ENCODE data around the gene TMEM134. TPM values are rescaled to one million over a fixed set of nuclear protein-coding genes. Genes with fewer than 3 reads are reported as not detected.

Gene TMEM134
- total and polyA plus RNA-seq, 7 donors = 54.6 to 137 (median 96.1) TPM

DNA sequence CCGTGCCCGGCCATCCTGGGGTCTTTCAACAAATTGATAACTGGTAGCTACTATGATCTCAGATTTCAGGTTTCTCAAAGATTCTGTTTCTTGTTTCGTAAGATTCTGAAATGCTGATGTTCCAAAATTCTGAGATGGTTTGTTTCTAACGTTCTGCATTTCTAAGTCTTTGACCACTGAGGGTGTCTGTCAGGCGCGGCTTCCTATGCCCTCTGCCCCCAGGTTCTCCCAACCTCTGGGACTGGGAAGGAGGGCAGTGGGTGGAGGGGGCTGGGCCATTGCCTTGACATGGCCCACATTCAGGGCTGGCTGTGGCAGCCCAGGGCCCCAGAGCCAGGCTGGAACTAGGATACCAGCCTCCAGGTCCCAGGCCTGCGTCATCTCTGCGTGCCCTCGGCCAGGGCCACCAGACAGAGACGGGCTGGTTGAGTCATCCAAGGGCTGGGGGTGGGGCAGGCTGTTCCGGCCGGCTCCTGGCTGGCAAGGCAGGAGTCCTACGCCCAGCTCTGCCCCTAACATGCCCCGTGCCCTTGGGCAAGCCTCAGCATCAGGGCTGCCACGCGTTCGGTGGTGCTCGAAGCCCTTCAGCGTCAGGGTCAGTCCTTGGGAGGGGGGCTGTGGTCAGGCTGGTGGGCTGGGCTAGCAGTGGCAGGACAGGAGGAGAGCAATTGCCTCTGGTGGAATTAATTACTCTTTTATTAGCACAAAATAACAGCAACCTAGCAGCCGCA lies 5.2 kb downstream of the TMEM134 start:
- 76 to 86% methylated on average over 20 of the region's 20 CpGs for WGBS, 2 donors
- TF ChIP-seq POLR2AphosphoS5 (IDR thresholded peaks at IDR 0.05) = peak in 3 of 4 donors; percentile 23 to 39 (median 25)
- TF ChIP-seq, protein P1, sequence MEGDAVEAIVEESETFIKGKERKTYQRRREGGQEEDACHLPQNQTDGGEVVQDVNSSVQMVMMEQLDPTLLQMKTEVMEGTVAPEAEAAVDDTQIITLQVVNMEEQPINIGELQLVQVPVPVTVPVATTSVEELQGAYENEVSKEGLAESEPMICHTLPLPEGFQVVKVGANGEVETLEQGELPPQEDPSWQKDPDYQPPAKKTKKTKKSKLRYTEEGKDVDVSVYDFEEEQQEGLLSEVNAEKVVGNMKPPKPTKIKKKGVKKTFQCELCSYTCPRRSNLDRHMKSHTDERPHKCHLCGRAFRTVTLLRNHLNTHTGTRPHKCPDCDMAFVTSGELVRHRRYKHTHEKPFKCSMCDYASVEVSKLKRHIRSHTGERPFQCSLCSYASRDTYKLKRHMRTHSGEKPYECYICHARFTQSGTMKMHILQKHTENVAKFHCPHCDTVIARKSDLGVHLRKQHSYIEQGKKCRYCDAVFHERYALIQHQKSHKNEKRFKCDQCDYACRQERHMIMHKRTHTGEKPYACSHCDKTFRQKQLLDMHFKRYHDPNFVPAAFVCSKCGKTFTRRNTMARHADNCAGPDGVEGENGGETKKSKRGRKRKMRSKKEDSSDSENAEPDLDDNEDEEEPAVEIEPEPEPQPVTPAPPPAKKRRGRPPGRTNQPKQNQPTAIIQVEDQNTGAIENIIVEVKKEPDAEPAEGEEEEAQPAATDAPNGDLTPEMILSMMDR (IDR thresholded peaks at IDR 0.05) = no peak
- no peak for TF ChIP-seq EP300 (IDR thresholded peaks at IDR 0.05)
- TF ChIP-seq POLR2A (IDR thresholded peaks at IDR 0.05) = no peak
- peaks cover 0 to 43% (median 37%) of the 10 kb centered on the region in 4 donors for H3K4me1 ChIP-seq
- peak overlapping the region; percentile 88 to 95 (median 92) for H3K27ac ChIP-seq
- H3K36me3 ChIP-seq = no peaks in the 10 kb centered on the region
- peak overlapping the region; percentile 46 to 68 (median 52) for H3K4me3 ChIP-seq
- intact Hi-C loops (cut with DNase I) = loop anchor here (1.0 kb wide), 1 partner anchor 21 kb away; the partner anchor contains the start of gene CORO1B
- no peaks in the 10 kb centered on the region for H3K9me3 ChIP-seq
- DNase-seq = peak; percentile 90
- no peaks in the 10 kb centered on the region for H3K27me3 ChIP-seq

DNA sequence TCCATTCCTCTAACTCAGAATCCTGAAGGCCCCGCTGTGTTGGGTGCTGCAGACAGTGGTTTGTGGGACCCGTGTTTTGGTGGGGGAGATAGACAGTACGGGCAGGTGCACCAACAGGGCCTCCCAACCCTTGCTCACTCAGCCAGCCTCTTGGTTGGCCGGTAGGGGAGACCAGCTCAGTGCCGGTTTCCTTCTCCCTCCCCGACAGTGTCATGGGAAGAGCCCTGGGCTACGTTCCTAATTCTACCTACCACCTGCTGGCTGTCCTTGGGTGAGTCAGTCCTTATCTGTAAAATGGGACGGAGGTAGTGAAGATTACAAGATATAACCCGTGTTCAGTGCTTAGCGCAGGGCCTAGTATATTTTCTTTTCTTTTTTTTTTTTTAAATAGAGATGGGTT lies 5.9 kb downstream of the TMEM134 start:
- Histone ChIP-seq H3K27me3 (no peaks in the 10 kb centered on the region), H3K4me1 (peaks cover 0 to 39% (median 32%) of the 10 kb centered on the region in 4 donors), H3K9me3 (no peaks in the 10 kb centered on the region), H3K36me3 (no peaks in the 10 kb centered on the region), H3K4me3 (no peak overlapping the region), H3K27ac (peak overlapping the region; percentile 88 to 95 (median 92))
- 89 to 93% methylated on average over 10 of the region's 10 CpGs for WGBS, 2 donors
- TF ChIP-seq POLR2A (IDR thresholded peaks at IDR 0.05) = no peak
- no peak for TF ChIP-seq POLR2AphosphoS5 (IDR thresholded peaks at IDR 0.05)
- TF ChIP-seq, protein P1 (IDR thresholded peaks at IDR 0.05) = no peak
- intact Hi-C loops (cut with DNase I) = no loop called here
- DNase-seq = no peak

DNA sequence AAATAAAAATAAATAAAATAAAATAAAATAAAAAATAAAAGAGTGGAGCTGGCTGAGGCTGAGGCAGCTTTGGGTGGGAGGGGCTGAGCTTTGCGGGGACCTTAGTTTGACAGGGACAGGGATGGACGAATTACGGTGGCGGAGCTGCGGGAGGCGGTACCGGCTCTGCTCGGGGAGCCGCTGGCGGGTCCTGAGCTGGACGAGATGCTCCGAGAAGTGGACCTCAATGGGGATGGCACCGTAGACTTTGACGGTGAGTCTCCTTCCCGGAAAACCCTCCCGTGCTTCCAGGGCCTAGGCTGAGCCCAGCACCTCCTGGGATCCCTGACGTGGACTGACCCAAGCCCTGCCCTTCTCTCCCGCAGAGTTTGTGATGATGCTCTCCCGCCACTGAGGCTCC lies 10.8 kb downstream of the TMEM134 start:
- H3K4me1 ChIP-seq = peaks cover 0 to under 1% (median 0%) of the 10 kb centered on the region in 4 donors
- H3K27me3 ChIP-seq = no peaks in the 10 kb centered on the region
- TF ChIP-seq POLR2A (IDR thresholded peaks at IDR 0.05) (no peak), EP300 (IDR thresholded peaks at IDR 0.05) (no peak), POLR2AphosphoS5 (IDR thresholded peaks at IDR 0.05) (no peak)
- TF ChIP-seq, protein P1 (IDR thresholded peaks at IDR 0.05) = no peak
- intact Hi-C loops (cut with DNase I) = no loop called here
- DNase-seq = peak; percentile 58
- H3K36me3 ChIP-seq = no peaks in the 10 kb centered on the region
- WGBS, 2 donors = 93% methylated on average over 19 of the region's 19 CpGs
- no peak overlapping the region for H3K4me3 ChIP-seq
- H3K9me3 ChIP-seq = no peaks in the 10 kb centered on the region
- no peak overlapping the region for H3K27ac ChIP-seq

DNA sequence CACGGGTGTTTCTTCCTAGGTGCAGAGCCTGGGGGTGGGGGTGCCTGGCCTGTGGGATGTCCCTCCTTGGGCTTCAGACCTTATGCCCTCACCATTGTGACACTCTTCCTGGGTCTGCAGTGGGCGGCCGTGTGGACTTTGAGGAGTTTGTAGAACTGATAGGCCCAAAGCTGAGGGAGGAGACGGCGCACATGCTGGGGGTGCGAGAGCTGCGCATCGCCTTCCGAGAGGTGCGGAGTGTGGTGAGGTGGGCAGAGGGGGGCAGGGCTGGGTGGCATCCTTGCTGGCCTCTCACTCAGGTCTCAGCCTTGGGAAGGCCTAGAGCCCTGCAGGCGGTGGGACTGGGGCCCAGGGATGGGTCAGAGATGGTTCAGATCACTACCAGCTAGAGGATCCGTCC lies 11.6 kb downstream of the TMEM134 start:
- intact Hi-C loops (cut with DNase I) = no loop called here
- 94 to 95% methylated on average over 12 of the region's 12 CpGs for WGBS, 2 donors
- DNase-seq = peak; percentile 59
- Histone ChIP-seq H3K27me3 (no peaks in the 10 kb centered on the region), H3K4me3 (no peak overlapping the region), H3K4me1 (no peaks in the 10 kb centered on the region), H3K36me3 (no peaks in the 10 kb centered on the region), H3K9me3 (no peaks in the 10 kb centered on the region), H3K27ac (no peak overlapping the region)
- TF ChIP-seq POLR2A (IDR thresholded peaks at IDR 0.05) = no peak
- TF ChIP-seq, protein P1 (IDR thresholded peaks at IDR 0.05) = no peak
- TF ChIP-seq EP300 (IDR thresholded peaks at IDR 0.05) = no peak
- no peak for TF ChIP-seq POLR2AphosphoS5 (IDR thresholded peaks at IDR 0.05)

Data from sigmoid colon (tissue), 7 donors.